HepG2 (cell line): ENCODE results near the gene ZDHHC11. TPM values are rescaled to one million over a fixed set of nuclear protein-coding genes. Genes with fewer than 3 reads are reported as not detected.

Experiments used
- ATAC-seq: fragments of 200-7000 bp; cut with Tn5 transposase; 3 replicates; pipeline ENCODE4 v1.9.1; 2020; ENCODE audit warnings: mild to moderate bottlenecking, moderate library complexity
- BruUV-seq: library from RNA; stranded (reverse); fragments of 400-500 nt; replicated peaks from 2 replicates; lab custom pipeline; 2021; lab: Mats Ljungman, UMichigan
- CTCF ChIA-PET: fragments of 300-600 bp; formaldehyde crosslinking; extraction: SDS; loops from one replicate; lab custom pipeline; 2021; ENCODE audit warnings: low total read pairs, inconsistent platforms, low intra/inter-chr PET ratio; lab: Yijun Ruan, JAX
- POLR2A ChIA-PET: fragments of 350-600 bp; sonication (Branson Sonifier 250); formaldehyde crosslinking; loops from one replicate; lab custom pipeline; 2020; ENCODE audit warnings: antibody characterized with exemption, inconsistent platforms; lab: Yijun Ruan, JAX
- DNase-seq: peaks from one replicate; pipeline ENCODE4 v3.0.0-alpha.2; 2015; ENCODE audit warnings: low spot score
- FAIRE-seq: peaks from 3 replicates; lab custom pipeline; 2011; peaks lifted over from hg19 to GRCh38; lab: Jason Lieb, UNC
- H2AFZ ChIP-seq: one replicate; pipeline ENCODE4 v1.6.1; 2011; ENCODE audit warnings: low read length, inconsistent platforms
- H3K27ac ChIP-seq: fragments of 300-600 bp; 3 replicates; pipeline ENCODE4 v1.8.0; 2011; ENCODE audit warnings: mixed run types, mild to moderate bottlenecking, mixed read lengths, low read length, inconsistent platforms; ENCODE audit not compliant: insufficient read depth; ENCODE audit errors: extremely low read length
- H3K27me3 ChIP-seq, 2 experiments: fragments of 200-600 bp in 1 of 2; 2 replicates in 1 of 2; 3 replicates in 1 of 2; pipeline versions ENCODE4 v1.6.0 to v1.8.0; 2011; ENCODE audit warnings: low read length in 2 of 2, mild to moderate bottlenecking in 2 of 2, moderate library complexity in 2 of 2, inconsistent platforms in 1 of 2; ENCODE audit not compliant: insufficient read depth in 2 of 2, control insufficient read depth in 1 of 2
- H3K36me3 ChIP-seq, 2 experiments: fragments of 200-600 bp in 1 of 2; replicated peaks in 1 of 2; 2 replicates in 1 of 2; 3 replicates in 1 of 2; pipeline versions ENCODE4 v1.5.1 to v1.8.0; 2011; ENCODE audit warnings: low read length in 2 of 2, inconsistent platforms in 1 of 2; ENCODE audit not compliant: insufficient read depth in 2 of 2, control insufficient read depth in 1 of 2
- H3K4me1 ChIP-seq: 2 replicates; pipeline ENCODE4 v1.5.1; 2012; ENCODE audit warnings: low read length, inconsistent platforms; ENCODE audit not compliant: insufficient read depth
- H3K4me2 ChIP-seq: 2 replicates; pipeline ENCODE4 v1.6.0; 2011; ENCODE audit warnings: low read depth, low read length, inconsistent platforms
- H3K4me3 ChIP-seq, 3 experiments: fragments of 200-600 bp in 1 of 3; sonication (generic), shearing (Covaris generic) in 1 of 3; replicated peaks in 1 of 3; 2 replicates each; pipeline ENCODE4 v1.5.1; 2011 to 2016; ENCODE audit warnings: low read length in 3 of 3, inconsistent platforms in 2 of 3, low read depth in 2 of 3, mild to moderate bottlenecking in 2 of 3, control low read depth in 1 of 3, mixed read lengths in 1 of 3; ENCODE audit not compliant: insufficient read depth in 1 of 3
- H3K79me2 ChIP-seq: one replicate; pipeline ENCODE4 v1.6.1; 2011; ENCODE audit warnings: low read length, inconsistent platforms; ENCODE audit not compliant: insufficient read depth
- H3K9ac ChIP-seq: 2 replicates; pipeline ENCODE4 v1.6.0; 2011; ENCODE audit warnings: mild to moderate bottlenecking, low read depth, low read length, inconsistent platforms; ENCODE audit not compliant: insufficient read depth
- H3K9me3 ChIP-seq: 2 replicates; pipeline ENCODE4 v1.5.1; 2012; ENCODE audit warnings: mild to moderate bottlenecking, low read length
- H4K20me1 ChIP-seq: 2 replicates; pipeline ENCODE4 v1.6.0; 2011; ENCODE audit warnings: inconsistent platforms, mild to moderate bottlenecking, low read length, moderate library complexity; ENCODE audit not compliant: insufficient read depth
- CENPT ChIP-seq: sonication (generic); formaldehyde crosslinking; IDR thresholded peaks from 2 replicates; pipeline ENCODE4 v1.8.0; 2022; ENCODE audit warnings: low read depth, mild to moderate bottlenecking, moderate library complexity, missing genetic modification reagents
- DZIP1 ChIP-seq: sonication (generic); formaldehyde crosslinking; IDR thresholded peaks from 2 replicates; pipeline ENCODE4 v1.5.0; 2020; ENCODE audit warnings: mild to moderate bottlenecking, missing genetic modification reagents
- MED13 ChIP-seq: sonication (generic); formaldehyde crosslinking; IDR thresholded peaks from 2 replicates; pipeline ENCODE4 v1.5.0; 2020; ENCODE audit warnings: missing genetic modification reagents
- NFKB2 ChIP-seq: sonication (generic); formaldehyde crosslinking; IDR thresholded peaks from 2 replicates; pipeline ENCODE4 v1.4.0; 2020; ENCODE audit warnings: missing genetic modification reagents, borderline replicate concordance
- PLRG1 ChIP-seq: fragments of 450-650 bp; conservative IDR thresholded peaks from 2 replicates; pipeline ENCODE4 v1.6.1; 2016
- TBL1XR1 ChIP-seq: fragments of 150-350 bp; IDR thresholded peaks from 2 replicates; pipeline ENCODE4 v1.6.1; 2014; ENCODE audit warnings: borderline replicate concordance, low read length; ENCODE audit not compliant: partially characterized antibody
- ZNF235 ChIP-seq: sonication (generic); formaldehyde crosslinking; IDR thresholded peaks from 2 replicates; pipeline ENCODE4 v1.8.1; 2023; ENCODE audit warnings: mild to moderate bottlenecking, missing genetic modification reagents, borderline replicate concordance
- ZNF263 ChIP-seq: sonication (generic); formaldehyde crosslinking; IDR thresholded peaks from 2 replicates; pipeline ENCODE4 v1.4.0; 2020; ENCODE audit warnings: missing genetic modification reagents
- ZNF431 ChIP-seq: sonication (generic); formaldehyde crosslinking; IDR thresholded peaks from 2 replicates; pipeline ENCODE4 v1.9.0; 2022; ENCODE audit warnings: missing genetic modification reagents, low read depth, mild to moderate bottlenecking, borderline replicate concordance
- WGBS: methylation state at CpG from one replicate; pipeline ENCODE4 v1.1.6; 2017; ENCODE audit warnings: low lambda C conversion rate; 5-methylcytosine and 5-hydroxymethylcytosine counted together
- in situ Hi-C: cut with HindIII; loops from 2 replicates; pipeline ENCODE4 v1.10.0; 2017; ENCODE audit warnings: low pct_unique_long_range_greater_than_20kb; ENCODE audit not compliant: extremely low pct_ligation_motif_present
- intact Hi-C: fragments of 100-400 bp; cut with micrococcal nuclease; formaldehyde crosslinking; loops from one replicate; pipeline ENCODE4 v1.10.0; 2022; ENCODE audit not compliant: unreplicated experiment
- polyA plus RNA-seq, 8 experiments: library from polyadenylated mRNA; depleted of rRNA in 3 of 8; stranded (reverse) in 7 of 8; unstranded in 1 of 8; fragments of >200 nt; fragmentation: Illumina TruSeq in 4 of 8; extraction: Trizol in 4 of 8; gene quantifications; 2 replicates each; pipeline versions ENCODE4 v1.2.1 to v1.2.3, GENCODE V29; 2011 to 2016; ENCODE audit warnings: low read depth in 4 of 8, missing spikeins in 1 of 8, mixed read lengths in 1 of 8; ENCODE audit not compliant: insufficient read depth in 1 of 8
- total RNA-seq, 5 experiments: library from RNA; depleted of rRNA; stranded (reverse); fragments of >200 nt; fragmentation: Illumina TruSeq; extraction: Trizol; gene quantifications; 2 replicates each; pipeline ENCODE4 v1.2.3, GENCODE V29; 2016; ENCODE audit warnings: low read depth in 1 of 5
- TF ChIP-seq, protein P1 (sequence below): IDR thresholded peaks from 2 replicates; pipeline ENCODE4 v1.6.1; 2016; ENCODE audit warnings: control low read depth

Gene ZDHHC11
- total and polyA plus RNA-seq, 2 of the 13 experiments (the other 11 are each of a cell fraction or from before 2014, with no cell fraction given), result 2.1 to 4.0 TPM

DNA sequence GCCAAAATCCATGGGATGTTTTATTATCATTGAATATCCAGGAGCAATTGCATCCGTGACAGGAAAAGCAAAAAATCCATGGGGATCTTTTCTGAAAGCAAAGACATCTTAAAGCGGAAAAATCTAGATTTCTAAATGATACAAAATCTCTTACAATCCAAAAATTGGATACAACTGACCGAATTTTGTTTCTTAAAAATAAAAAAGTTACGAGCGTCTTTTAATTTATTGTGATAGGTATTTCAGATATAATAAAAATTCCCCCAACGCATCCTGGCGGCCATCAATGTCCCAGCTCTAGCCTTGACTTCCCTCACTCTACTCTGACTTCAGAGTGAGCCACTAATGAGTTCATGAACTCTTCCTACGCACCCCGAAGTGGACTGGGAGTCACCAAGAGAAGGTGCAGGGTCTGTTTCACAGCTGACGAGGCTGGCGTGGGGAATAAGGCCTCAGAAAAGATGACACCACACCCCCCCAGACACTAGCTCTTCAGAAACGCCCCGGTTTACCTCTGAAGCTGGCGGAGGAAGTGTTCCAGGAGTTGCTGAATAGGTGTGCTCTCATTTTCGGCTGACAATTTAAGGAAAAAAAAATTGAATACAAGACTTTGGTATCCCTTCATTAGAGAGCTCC, 38.4 kb upstream of the ZDHHC11 start:
- DNase-seq (no peak), FAIRE-seq (no peak), ATAC-seq (no peak)
- in situ Hi-C loops, result no loop called here
- CTCF ChIA-PET, result no interaction called here
- WGBS, result 98% methylated on average over 15 of the region's 15 CpGs
- Histone ChIP-seq H3K9ac (no peak overlapping the region), H3K4me3 (no peak overlapping the region), H3K27me3 (no peaks in the 10 kb centered on the region), H4K20me1 (0 out of 2 replicates have a peak, but pooled peaks cover 2% of the 10 kb centered on the region), H3K4me1 (peaks cover 24% of the 10 kb centered on the region), H3K4me2 (no peak overlapping the region), H3K9me3 (no peaks in the 10 kb centered on the region), H3K27ac (no peak overlapping the region), H2AFZ (no peak overlapping the region), H3K36me3 (peaks cover 21 to 63% of the 10 kb centered on the region in 2 experiments), H3K79me2 (peaks cover 42% of the 10 kb centered on the region)
- no TSS peak for BruUV-seq
- intact Hi-C loops, result no loop called here
- TF ChIP-seq NFKB2 (CRISPR knock-in tag) (no peak), ZNF431 (CRISPR knock-in tag) (no peak), TBL1XR1 (no peak)
- POLR2A ChIA-PET, result no interaction called here

- Histone ChIP-seq H3K9ac (no peak overlapping the region), H3K4me1 (peaks cover 18% of the 10 kb centered on the region), H3K79me2 (peaks cover 37% of the 10 kb centered on the region), H2AFZ (no peak overlapping the region), H3K9me3 (no peaks in the 10 kb centered on the region), H3K4me2 (no peak overlapping the region), H3K4me3 (no peak overlapping the region), H3K36me3 (peaks cover 25 to 68% of the 10 kb centered on the region in 2 experiments), H3K27me3 (no peaks in the 10 kb centered on the region), H4K20me1 (0 out of 2 replicates have a peak, but pooled peaks cover 2% of the 10 kb centered on the region), H3K27ac (no peak overlapping the region)
- FAIRE-seq (no peak), ATAC-seq (no peak), DNase-seq (no peak)
- in situ Hi-C loops, result no loop called here
- ChIA-PET CTCF (no interaction called here), POLR2A (no interaction called here)
- WGBS, result 96% methylated on average over 11 of the region's 11 CpGs
- no TSS peak for BruUV-seq
- TF ChIP-seq MED13 (CRISPR knock-in tag), result no peak
- TF ChIP-seq CENPT, result no peak
- TF ChIP-seq, protein P1, sequence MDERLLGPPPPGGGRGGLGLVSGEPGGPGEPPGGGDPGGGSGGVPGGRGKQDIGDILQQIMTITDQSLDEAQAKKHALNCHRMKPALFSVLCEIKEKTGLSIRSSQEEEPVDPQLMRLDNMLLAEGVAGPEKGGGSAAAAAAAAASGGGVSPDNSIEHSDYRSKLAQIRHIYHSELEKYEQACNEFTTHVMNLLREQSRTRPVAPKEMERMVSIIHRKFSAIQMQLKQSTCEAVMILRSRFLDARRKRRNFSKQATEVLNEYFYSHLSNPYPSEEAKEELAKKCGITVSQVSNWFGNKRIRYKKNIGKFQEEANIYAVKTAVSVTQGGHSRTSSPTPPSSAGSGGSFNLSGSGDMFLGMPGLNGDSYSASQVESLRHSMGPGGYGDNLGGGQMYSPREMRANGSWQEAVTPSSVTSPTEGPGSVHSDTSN (CRISPR knock-in tag), result no peak
- TF ChIP-seq ZNF235 (CRISPR knock-in tag), result no peak
- TF ChIP-seq PLRG1, result no peak
- TF ChIP-seq DZIP1 (CRISPR knock-in tag), result no peak
- TF ChIP-seq ZNF263 (CRISPR knock-in tag), result no peak
- intact Hi-C loops, result no loop called here
Measured at GRCh38 chr5:888638-889035, 37.9 kb upstream of the ZDHHC11 start.
